IMR-90 (cell line): ENCODE data around the gene PGGT1B. TPM values are rescaled to one million over a fixed set of nuclear protein-coding genes. Genes with fewer than 3 reads are reported as not detected.

Experiments
- ATAC-seq: fragments of 200-7000 bp; cut with Tn5 transposase; 2 replicates; pipeline ENCODE4 v1.9.1; 2020; ENCODE audit warnings: low read depth, mild to moderate bottlenecking, moderate library complexity
- BruUV-seq: library from RNA; stranded (reverse); fragments of 400-500 nt; replicated peaks from 2 replicates; lab custom pipeline; 2021; lab: Mats Ljungman, UMichigan
- CTCF ChIA-PET: fragments of 300-600 bp; formaldehyde crosslinking; extraction: SDS; loops from one replicate; lab custom pipeline; 2021; ENCODE audit warnings: antibody characterized with exemption; lab: Yijun Ruan, JAX
- POLR2A ChIA-PET: fragments of 300-600 bp; sonication (Branson Sonifier 250); formaldehyde crosslinking; loops from one replicate; lab custom pipeline; 2022; ENCODE audit warnings: antibody characterized with exemption; ENCODE audit not compliant: unreplicated experiment; lab: Charles Lee
- DNase-seq: peaks from one replicate; pipeline ENCODE4 v3.0.0; 2013
- H2AFZ ChIP-seq: replicated peaks from 2 replicates; pipeline ENCODE3; 2013; ENCODE audit warnings: low read length, mild to moderate bottlenecking; ENCODE audit not compliant: poor library complexity
- H2AK5ac ChIP-seq: 2 replicates; pipeline ENCODE4 v1.6.1; 2013; ENCODE audit warnings: low read depth, low read length, inconsistent platforms
- H2AK9ac ChIP-seq: replicated peaks from 2 replicates; pipeline ENCODE3; 2013; ENCODE audit warnings: mild to moderate bottlenecking, low read depth, low read length, moderate library complexity; ENCODE audit not compliant: poor library complexity
- H2BK120ac ChIP-seq: 2 replicates; pipeline ENCODE4 v1.6.1; 2013; ENCODE audit warnings: low read depth, low read length, inconsistent platforms
- H2BK15ac ChIP-seq: 3 replicates; pipeline ENCODE4 v1.6.1; 2013; ENCODE audit warnings: low read depth, low read length, inconsistent platforms
- H2BK20ac ChIP-seq: 2 replicates; pipeline ENCODE4 v1.6.1; 2013; ENCODE audit warnings: low read depth, mild to moderate bottlenecking, inconsistent platforms, low read length, moderate library complexity
- H2BK5ac ChIP-seq: 2 replicates; pipeline ENCODE4 v1.6.1; 2013; ENCODE audit warnings: mild to moderate bottlenecking, low read depth, low read length, inconsistent platforms; ENCODE audit not compliant: poor library complexity, severe bottlenecking
- H3K14ac ChIP-seq: replicated peaks from 2 replicates; pipeline ENCODE4 v1.6.1; 2013; ENCODE audit warnings: low read depth, low read length, inconsistent platforms
- H3K18ac ChIP-seq: 2 replicates; pipeline ENCODE4 v1.6.1; 2013; ENCODE audit warnings: low read depth, low read length, control low read depth
- H3K23ac ChIP-seq: 2 replicates; pipeline ENCODE4 v1.6.1; 2013; ENCODE audit warnings: low read depth, low read length, inconsistent platforms
- H3K27ac ChIP-seq: 2 replicates; pipeline ENCODE4 v1.5.1; 2013; ENCODE audit warnings: mild to moderate bottlenecking, control low read depth, low read length; ENCODE audit not compliant: insufficient read depth
- H3K27me3 ChIP-seq: 2 replicates; pipeline ENCODE4 v1.6.1; 2013; ENCODE audit warnings: low read length; ENCODE audit not compliant: control insufficient read depth, insufficient read depth
- H3K36me3 ChIP-seq: 2 replicates; pipeline ENCODE4 v1.6.1; 2013; ENCODE audit warnings: low read length, mixed read lengths; ENCODE audit not compliant: control insufficient read depth, insufficient read depth
- H3K4ac ChIP-seq: 2 replicates; pipeline ENCODE4 v1.6.1; 2013; ENCODE audit warnings: low read depth, low read length, inconsistent platforms
- H3K4me1 ChIP-seq: 2 replicates; pipeline ENCODE4 v1.6.1; 2013; ENCODE audit warnings: low read length, mixed read lengths; ENCODE audit not compliant: control insufficient read depth, insufficient read depth
- H3K4me2 ChIP-seq: 2 replicates; pipeline ENCODE4 v1.6.1; 2013; ENCODE audit warnings: low read depth, mild to moderate bottlenecking, control low read depth, low read length, moderate library complexity
- H3K4me3 ChIP-seq: 2 replicates; pipeline ENCODE4 v1.5.1; 2013; ENCODE audit warnings: low read depth, mild to moderate bottlenecking, control low read depth, low read length, moderate library complexity; ENCODE audit not compliant: insufficient read depth
- H3K56ac ChIP-seq: 2 replicates; pipeline ENCODE4 v1.6.1; 2013; ENCODE audit warnings: low read length, inconsistent platforms; ENCODE audit not compliant: insufficient read depth; ENCODE audit errors: extremely low read depth
- H3K79me1 ChIP-seq, 2 experiments: 2 replicates each; pipeline ENCODE4 v1.6.1; 2013; ENCODE audit warnings: low read length in 2 of 2, inconsistent platforms in 1 of 2, low read depth in 1 of 2
- H3K9ac ChIP-seq: 2 replicates; pipeline ENCODE4 v1.6.1; 2013; ENCODE audit warnings: low read depth, low read length, control low read depth
- H3K9me1 ChIP-seq: 2 replicates; pipeline ENCODE4 v1.6.1; 2013; ENCODE audit warnings: low read length, inconsistent platforms; ENCODE audit not compliant: insufficient read depth
- H3K9me3 ChIP-seq: 2 replicates; pipeline ENCODE4 v1.6.1; 2013; ENCODE audit warnings: low read length; ENCODE audit not compliant: control insufficient read depth, insufficient read depth
- H4K20me1 ChIP-seq: 2 replicates; pipeline ENCODE4 v1.6.1; 2013; ENCODE audit warnings: low read length, inconsistent platforms; ENCODE audit not compliant: insufficient read depth
- H4K5ac ChIP-seq: 2 replicates; pipeline ENCODE4 v1.6.1; 2013; ENCODE audit warnings: mild to moderate bottlenecking, low read depth, low read length, control low read depth
- H4K8ac ChIP-seq, 2 experiments: 2 replicates each; pipeline ENCODE4 v1.6.1; 2013; ENCODE audit warnings: low read depth in 2 of 2, low read length in 2 of 2, control low read depth in 1 of 2, inconsistent platforms in 1 of 2
- H4K91ac ChIP-seq: 2 replicates; pipeline ENCODE4 v1.6.1; 2013; ENCODE audit warnings: low read depth, low read length, inconsistent platforms; ENCODE audit not compliant: insufficient read depth
- BHLHE40 ChIP-seq: fragments of 150-350 bp; IDR thresholded peaks from 2 replicates; pipeline ENCODE4 v1.6.1; 2016; ENCODE audit warnings: mild to moderate bottlenecking, low read depth, low read length
- CEBPB ChIP-seq: IDR thresholded peaks from 2 replicates; pipeline ENCODE4 v1.6.1; 2012; ENCODE audit warnings: low read depth, low read length, improper control_type of control experiment
- CHD1 ChIP-seq: IDR thresholded peaks from 2 replicates; pipeline ENCODE4 v1.6.1; 2012; ENCODE audit warnings: low read depth, low read length, improper control_type of control experiment
- CTCF ChIP-seq: conservative IDR thresholded peaks from 2 replicates; pipeline ENCODE4 v1.5.1; 2012; ENCODE audit warnings: mild to moderate bottlenecking, low read depth, low read length, improper control_type of control experiment
- ELK1 ChIP-seq: fragments of 150-350 bp; IDR thresholded peaks from 2 replicates; pipeline ENCODE4 v1.6.1; 2016; ENCODE audit warnings: low read depth, mild to moderate bottlenecking, low read length, moderate library complexity, borderline replicate concordance
- FOS ChIP-seq: fragments of 150-350 bp; IDR thresholded peaks from 2 replicates; pipeline ENCODE4 v1.6.1; 2016; ENCODE audit warnings: low read depth, low read length
- MAFK ChIP-seq: IDR thresholded peaks from 2 replicates; pipeline ENCODE4 v1.6.1; 2012; ENCODE audit warnings: low read depth, low read length, improper control_type of control experiment
- MAZ ChIP-seq: IDR thresholded peaks from 2 replicates; pipeline ENCODE4 v1.6.1; 2012; ENCODE audit warnings: low read depth, mild to moderate bottlenecking, low read length, improper control_type of control experiment, moderate library complexity, borderline replicate concordance
- MXI1 ChIP-seq: IDR thresholded peaks from 2 replicates; pipeline ENCODE4 v1.6.1; 2012; ENCODE audit warnings: low read depth, mild to moderate bottlenecking, low read length, moderate library complexity, borderline replicate concordance
- NFE2L2 ChIP-seq: fragments of 150-350 bp; IDR thresholded peaks from 2 replicates; pipeline ENCODE4 v1.6.1; 2016; ENCODE audit warnings: low read depth, mild to moderate bottlenecking, low read length
- POLR2A ChIP-seq: IDR thresholded peaks from 2 replicates; pipeline ENCODE4 v1.6.1; 2012; ENCODE audit warnings: mild to moderate bottlenecking, low read depth, low read length
- RAD21 ChIP-seq: IDR thresholded peaks from 2 replicates; pipeline ENCODE4 v1.6.1; 2012; ENCODE audit warnings: low read length, improper control_type of control experiment
- RCOR1 ChIP-seq: IDR thresholded peaks from 2 replicates; pipeline ENCODE4 v1.6.1; 2012; ENCODE audit warnings: mild to moderate bottlenecking, low read length, improper control_type of control experiment; ENCODE audit not compliant: insufficient replicate concordance
- RFX5 ChIP-seq: IDR thresholded peaks from 2 replicates; pipeline ENCODE4 v1.8.0; 2012; ENCODE audit warnings: low read depth, mild to moderate bottlenecking, low read length, moderate library complexity
- SMC3 ChIP-seq: fragments of 150-350 bp; IDR thresholded peaks from 2 replicates; pipeline ENCODE4 v1.6.1; 2016; ENCODE audit warnings: low read depth, mild to moderate bottlenecking, antibody characterized with exemption, low read length, moderate library complexity
- WGBS, 2 experiments: methylation state at CpG; one replicate each; pipeline versions ENCODE4 v1.1.5 to v1.1.7; 2013; ENCODE audit warnings: missing lambda C conversion rate in 2 of 2; ENCODE audit not compliant: insufficient read length in 1 of 2; ENCODE audit errors: extremely low coverage in 2 of 2; 5-methylcytosine and 5-hydroxymethylcytosine counted together
- dilution Hi-C: fragments of 300-500 bp; cut with HindIII; formaldehyde crosslinking; loops from one replicate; pipeline ENCODE4 v1.14.3; 2018; ENCODE audit warnings: low sequenced_read_pairs; ENCODE audit not compliant: unreplicated experiment
- in situ Hi-C: fragments of 300-500 bp; cut with MboI; formaldehyde crosslinking; loops from 3 replicates; pipeline ENCODE4 v1.14.3; 2019; ENCODE audit warnings: low sequenced_read_pairs, inconsistent platforms, mixed read lengths
- intact Hi-C: fragments of 100-400 bp; cut with micrococcal nuclease; formaldehyde crosslinking; loops from 2 replicates; pipeline ENCODE4 v1.10.0; 2022
- polyA plus RNA-seq, 3 experiments: library from polyadenylated mRNA; depleted of rRNA; stranded (reverse); fragments of >200 nt; gene quantifications; 2 replicates each; pipeline ENCODE4 v1.2.3, GENCODE V29; 2012; ENCODE audit warnings: low replicate concordance in 1 of 3
- total RNA-seq: library from RNA; depleted of rRNA; stranded (reverse); fragments of >200 nt; gene quantifications from 2 replicates; pipeline ENCODE4 v1.2.3, GENCODE V29; 2012

Gene PGGT1B
- total and polyA plus RNA-seq, 2 of the 4 experiments (the other 2 are of a cell fraction): 2.1 to 19.2 TPM

GRCh38 chr5:115271295-115272050, 8.8 kb upstream of the PGGT1B start:
- no CpG with 5 or more reads among the region's 6 CpGs for WGBS, 2 experiments
- TF ChIP-seq MXI1: no peak
- no peak for TF ChIP-seq SMC3
- no peak for TF ChIP-seq CEBPB
- no peak for TF ChIP-seq NFE2L2
- no peak for TF ChIP-seq ELK1
- no peak for TF ChIP-seq RAD21
- TF ChIP-seq RCOR1: no peak
- TF ChIP-seq FOS: no peak
- TF ChIP-seq CTCF: no peak
- TF ChIP-seq MAFK: no peak
- TF ChIP-seq MAZ: no peak
- no peak for TF ChIP-seq POLR2A
- no peak for TF ChIP-seq RFX5
- TF ChIP-seq BHLHE40: no peak
- no peak for TF ChIP-seq CHD1

More at GRCh38 chr5:115271295-115272050, 8.8 kb upstream of the PGGT1B start:
- H3K27ac ChIP-seq: no peak overlapping the region
- H4K91ac ChIP-seq: no peak overlapping the region
- H3K4ac ChIP-seq: no peak overlapping the region
- in situ Hi-C loops (no loop called here), dilution Hi-C loops (no loop called here), intact Hi-C loops (no loop called here)
- ATAC-seq (no peak), DNase-seq (no peak)
- H3K18ac ChIP-seq: no peak overlapping the region
- H3K14ac ChIP-seq: no peak overlapping the region
- BruUV-seq: no TSS peak
- no peak overlapping the region for H2AK5ac ChIP-seq
- no peaks in the 10 kb centered on the region; a peak in 1 of 4 replicates for H3K79me1 ChIP-seq
- ChIA-PET POLR2A (interaction anchor here (0.6 kb wide), 1 partner anchor 73 kb away, joined by 14 read pairs; no protein-coding TSS in a partner anchor), CTCF (interaction anchor here (0.6 kb wide), 1 partner anchor 110 kb away, joined by 3 read pairs; no protein-coding TSS in a partner anchor)
- no peak overlapping the region for H2AK9ac ChIP-seq
- no peak overlapping the region for H3K56ac ChIP-seq
- H2BK120ac ChIP-seq: no peak overlapping the region
- H2BK20ac ChIP-seq: no peak overlapping the region
- H3K4me3 ChIP-seq: no peak overlapping the region
- H4K8ac ChIP-seq: no peak overlapping the region
- no peaks in the 10 kb centered on the region for H3K27me3 ChIP-seq
- no peaks in the 10 kb centered on the region for H4K20me1 ChIP-seq
- no peak overlapping the region for H3K4me2 ChIP-seq
- H2BK5ac ChIP-seq: no peak overlapping the region
- H2BK15ac ChIP-seq: no peak overlapping the region
- H3K4me1 ChIP-seq: peaks cover 2% of the 10 kb centered on the region; the same call in 1 of the 2 replicates
- no peak overlapping the region for H4K5ac ChIP-seq
- H3K23ac ChIP-seq: no peak overlapping the region
- peaks cover 5% of the 10 kb centered on the region for H3K36me3 ChIP-seq
- no peaks in the 10 kb centered on the region for H3K9me3 ChIP-seq
- H3K9ac ChIP-seq: no peak overlapping the region
- H2AFZ ChIP-seq: no peak overlapping the region
- H3K9me1 ChIP-seq: peaks cover 2% of the 10 kb centered on the region; the same call in 1 of the 2 replicates
